Measurements from ENCODE around the gene FNDC10. TPM values are rescaled to one million over a fixed set of nuclear protein-coding genes. Genes with fewer than 3 reads are reported as not detected.

Gene FNDC10
- total RNA-seq, 1 experiment from 2014 or later: 15.2 TPM

DNA sequence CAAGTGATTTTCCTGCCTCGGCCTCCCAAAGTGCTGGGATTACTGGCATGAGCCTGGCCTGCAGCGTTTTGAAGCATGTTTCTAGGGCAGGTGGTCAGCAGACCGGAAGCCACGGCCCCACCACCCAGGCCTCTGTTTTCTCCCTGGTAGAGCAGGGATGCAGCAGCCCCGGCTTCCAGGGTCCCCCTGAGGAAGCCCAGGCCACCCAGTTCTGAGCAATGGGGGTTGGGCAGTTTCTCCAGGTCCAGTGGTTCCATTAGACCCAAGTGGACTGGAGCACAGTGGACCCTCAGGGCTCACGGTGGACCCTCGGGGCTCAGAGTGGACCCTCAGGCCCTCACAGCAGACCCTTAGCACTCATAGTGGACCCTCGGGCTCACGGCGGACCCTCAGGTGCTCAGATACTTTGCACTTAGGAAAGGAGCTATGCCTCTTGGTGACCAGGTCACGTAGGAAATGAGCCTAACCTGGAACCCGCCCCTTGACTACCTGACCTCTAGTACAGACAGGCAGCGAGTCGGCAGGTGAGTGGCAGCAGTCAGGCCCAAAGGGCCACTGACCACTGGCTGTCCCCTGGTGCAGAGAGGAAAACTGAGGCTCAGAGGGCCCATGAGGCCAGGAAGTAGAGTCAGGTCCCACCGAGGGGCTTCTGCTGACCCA, 4.6 kb upstream of the FNDC10 start:
- no peak overlapping the region for H2BK20ac ChIP-seq (ENCODE audit: low read depth, low read length, poor library complexity, severe bottlenecking)
- no peak overlapping the region for H3K4ac ChIP-seq (ENCODE audit: low read depth, low read length)
- H3K18ac ChIP-seq (ENCODE audit: insufficient read length, low read depth, low read length): no peak overlapping the region
- H3K4me1 ChIP-seq (ENCODE audit: insufficient read depth, low read length): no peaks in the 10 kb centered on the region
- no peak overlapping the region for H4K91ac ChIP-seq (ENCODE audit: insufficient read length, low read depth, low read length)
- H4K5ac ChIP-seq (ENCODE audit: insufficient read length, low read depth, low read length): no peak overlapping the region
- Mint-ChIP-seq H3K9me3 (no peaks in the 10 kb centered on the region), H3K4me1 (peaks cover 0 to 2% of the 10 kb centered on the region in 2 experiments; a peak in 1 of 4 replicates), H3K4me3 (no peak overlapping the region), H3K27me3 (ENCODE audit: low read depth) (peaks cover 42% of the 10 kb centered on the region), H3K36me3 (ENCODE audit: insufficient read depth in 1 of 3, low read depth in 3 of 3) (no peaks in the 10 kb centered on the region), H3K27ac (no peak overlapping the region)
- no peak overlapping the region for H4K8ac ChIP-seq (replicated peaks; ENCODE audit: insufficient read length, low read depth, low read length)
- H3K27ac ChIP-seq (ENCODE audit: insufficient read length, low read depth, low read length): no peak overlapping the region
- H3K4me2 ChIP-seq (ENCODE audit: insufficient read depth, insufficient read length, low read length): no peak overlapping the region
- TF ChIP-seq, protein P1, sequence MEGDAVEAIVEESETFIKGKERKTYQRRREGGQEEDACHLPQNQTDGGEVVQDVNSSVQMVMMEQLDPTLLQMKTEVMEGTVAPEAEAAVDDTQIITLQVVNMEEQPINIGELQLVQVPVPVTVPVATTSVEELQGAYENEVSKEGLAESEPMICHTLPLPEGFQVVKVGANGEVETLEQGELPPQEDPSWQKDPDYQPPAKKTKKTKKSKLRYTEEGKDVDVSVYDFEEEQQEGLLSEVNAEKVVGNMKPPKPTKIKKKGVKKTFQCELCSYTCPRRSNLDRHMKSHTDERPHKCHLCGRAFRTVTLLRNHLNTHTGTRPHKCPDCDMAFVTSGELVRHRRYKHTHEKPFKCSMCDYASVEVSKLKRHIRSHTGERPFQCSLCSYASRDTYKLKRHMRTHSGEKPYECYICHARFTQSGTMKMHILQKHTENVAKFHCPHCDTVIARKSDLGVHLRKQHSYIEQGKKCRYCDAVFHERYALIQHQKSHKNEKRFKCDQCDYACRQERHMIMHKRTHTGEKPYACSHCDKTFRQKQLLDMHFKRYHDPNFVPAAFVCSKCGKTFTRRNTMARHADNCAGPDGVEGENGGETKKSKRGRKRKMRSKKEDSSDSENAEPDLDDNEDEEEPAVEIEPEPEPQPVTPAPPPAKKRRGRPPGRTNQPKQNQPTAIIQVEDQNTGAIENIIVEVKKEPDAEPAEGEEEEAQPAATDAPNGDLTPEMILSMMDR (conservative IDR thresholded peaks at IDR 0.05): no peak
- no peak overlapping the region for H3K14ac ChIP-seq (ENCODE audit: insufficient read depth, low read length)
- peaks cover 4% of the 10 kb centered on the region for H3K23me2 ChIP-seq (ENCODE audit: insufficient read length, low read depth, low read length, poor library complexity, severe bottlenecking)
- H3K9ac ChIP-seq (ENCODE audit: extremely low read depth, insufficient read length, low read length): no peak overlapping the region
- WGBS (ENCODE audit: extremely low coverage, insufficient read length, low lambda C conversion rate): no CpG with 5 or more reads among the region's 15 CpGs
- H3K79me2 ChIP-seq (ENCODE audit: insufficient read depth, low read length): no peaks in the 10 kb centered on the region
- H3K79me1 ChIP-seq (ENCODE audit: insufficient read depth, low read depth, low read length, poor library complexity, severe bottlenecking): no peaks in the 10 kb centered on the region
- no peak overlapping the region for H2AFZ ChIP-seq (ENCODE audit: low read length)
- no peaks in the 10 kb centered on the region for H4K20me1 ChIP-seq (ENCODE audit: control insufficient read depth, insufficient read depth, insufficient read length)
- no peak overlapping the region for H3K56ac ChIP-seq (ENCODE audit: insufficient read length, low read depth, low read length)
- H2AK5ac ChIP-seq (ENCODE audit: insufficient read length, low read length): no peak overlapping the region
- H3K27me3 ChIP-seq (ENCODE audit: insufficient read depth, low read length): no peaks in the 10 kb centered on the region; the same call in 1 of the 2 replicates
- no peak overlapping the region for H2BK5ac ChIP-seq (ENCODE audit: insufficient read length, low read length)
- DNase-seq: no peak
- H2BK12ac ChIP-seq (ENCODE audit: insufficient read length, low read depth, low read length): no peak overlapping the region
- no peak overlapping the region for H3K23ac ChIP-seq (ENCODE audit: insufficient read length, low read depth, low read length)
- H3T11ph ChIP-seq (ENCODE audit: low read length): no peak overlapping the region
- H3K9me3 ChIP-seq (ENCODE audit: control insufficient read depth, low read depth, low read length): no peaks in the 10 kb centered on the region
- H2BK15ac ChIP-seq (ENCODE audit: low read depth, low read length): no peak overlapping the region
- no peak overlapping the region for H2BK120ac ChIP-seq (ENCODE audit: low read depth, low read length, poor library complexity, severe bottlenecking)
